Measurements from ENCODE around the gene CBX8.

CBX8 gene

GRCh38 chr17:79795795-79796443 is 958 bp downstream of the CBX8 start:
- DNase-seq = no peak

GRCh38 chr17:79794659-79795511 is 2.0 kb downstream of the CBX8 start:
- no peak for DNase-seq

- no peak for DNase-seq
Observed at GRCh38 chr17:79793924-79794304, 3.0 kb downstream of the CBX8 start.

DNA sequence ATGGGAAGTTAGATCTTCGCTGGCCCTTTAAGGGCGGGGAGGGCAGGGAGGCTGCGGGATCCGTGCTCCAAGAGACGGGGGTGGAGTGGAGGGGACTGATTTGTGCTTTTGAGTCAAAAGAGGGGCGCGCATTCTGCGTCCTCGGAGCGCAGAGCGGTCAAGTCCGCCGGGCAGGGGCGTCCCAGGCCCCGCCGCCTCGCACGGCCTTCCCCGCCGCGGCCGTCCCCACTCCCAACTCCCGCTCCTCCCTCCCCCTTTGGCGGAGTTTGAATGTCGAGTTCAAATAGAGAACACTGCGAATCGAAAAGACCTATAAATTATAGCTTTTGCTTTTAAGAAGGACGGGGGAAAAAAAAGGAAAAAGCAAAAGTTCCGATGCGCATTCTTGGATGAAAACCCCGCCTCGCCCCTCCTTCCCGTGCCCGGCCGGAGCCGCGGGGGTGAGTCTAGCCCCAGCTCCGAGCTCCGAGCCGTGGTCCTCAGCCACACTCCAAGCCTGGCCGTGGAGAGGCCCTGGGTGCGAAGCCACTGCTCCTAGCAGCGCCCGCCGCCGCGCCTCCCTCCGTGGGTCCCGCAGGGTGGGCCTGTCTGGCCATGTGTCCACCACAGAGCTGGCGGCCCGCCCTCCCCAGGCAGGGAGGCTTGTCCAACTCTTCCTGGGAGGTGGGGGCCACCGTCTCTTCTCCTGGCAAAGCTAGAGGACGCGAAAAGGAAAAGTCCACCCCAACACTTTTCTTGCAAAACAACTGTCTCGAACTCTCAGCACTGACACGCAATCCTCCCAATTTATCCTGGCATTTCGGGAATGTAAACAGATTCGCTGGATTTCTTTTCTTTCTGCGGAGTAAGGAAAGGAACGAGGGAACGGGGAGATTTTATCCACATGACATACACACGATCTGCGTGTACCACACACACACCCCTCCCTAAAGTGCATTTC is 3.6 kb downstream of the CBX8 start:
- DNase-seq = no peak

GRCh38 chr17:79792341-79792871 is 4.5 kb downstream of the CBX8 start:
- no peak for DNase-seq

DNA sequence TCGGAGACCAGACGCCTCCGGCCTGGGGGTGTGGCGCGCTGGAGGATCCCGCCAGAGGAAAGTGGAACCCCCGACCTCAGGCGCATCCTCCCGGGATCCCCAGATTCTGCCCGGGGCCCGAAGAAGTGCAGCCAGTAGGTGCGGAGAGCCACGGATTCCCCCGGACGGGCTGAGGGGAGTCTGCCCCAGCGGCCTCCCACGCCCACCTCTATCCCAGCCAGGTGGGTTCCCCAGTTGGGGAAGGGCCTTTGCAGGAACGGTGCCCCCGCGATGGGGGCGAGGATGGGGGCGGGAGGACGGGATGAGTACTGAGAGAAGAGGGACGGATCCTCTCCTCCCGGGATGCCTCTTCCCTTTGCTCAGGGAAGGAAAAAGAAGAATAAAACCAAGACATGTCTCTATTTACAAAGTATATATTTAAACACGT is 5.1 kb downstream of the CBX8 start:
- DNase-seq = no peak

GRCh38 chr17:79790805-79791734 is 5.8 kb downstream of the CBX8 start:
- DNase-seq = peak in 1 of 58 donors; percentile 8

GRCh38 chr17:79789943-79790804 is 6.7 kb downstream of the CBX8 start:
- peak in 9 of 58 donors; percentile 13 to 39 (median 26) for DNase-seq

DNA sequence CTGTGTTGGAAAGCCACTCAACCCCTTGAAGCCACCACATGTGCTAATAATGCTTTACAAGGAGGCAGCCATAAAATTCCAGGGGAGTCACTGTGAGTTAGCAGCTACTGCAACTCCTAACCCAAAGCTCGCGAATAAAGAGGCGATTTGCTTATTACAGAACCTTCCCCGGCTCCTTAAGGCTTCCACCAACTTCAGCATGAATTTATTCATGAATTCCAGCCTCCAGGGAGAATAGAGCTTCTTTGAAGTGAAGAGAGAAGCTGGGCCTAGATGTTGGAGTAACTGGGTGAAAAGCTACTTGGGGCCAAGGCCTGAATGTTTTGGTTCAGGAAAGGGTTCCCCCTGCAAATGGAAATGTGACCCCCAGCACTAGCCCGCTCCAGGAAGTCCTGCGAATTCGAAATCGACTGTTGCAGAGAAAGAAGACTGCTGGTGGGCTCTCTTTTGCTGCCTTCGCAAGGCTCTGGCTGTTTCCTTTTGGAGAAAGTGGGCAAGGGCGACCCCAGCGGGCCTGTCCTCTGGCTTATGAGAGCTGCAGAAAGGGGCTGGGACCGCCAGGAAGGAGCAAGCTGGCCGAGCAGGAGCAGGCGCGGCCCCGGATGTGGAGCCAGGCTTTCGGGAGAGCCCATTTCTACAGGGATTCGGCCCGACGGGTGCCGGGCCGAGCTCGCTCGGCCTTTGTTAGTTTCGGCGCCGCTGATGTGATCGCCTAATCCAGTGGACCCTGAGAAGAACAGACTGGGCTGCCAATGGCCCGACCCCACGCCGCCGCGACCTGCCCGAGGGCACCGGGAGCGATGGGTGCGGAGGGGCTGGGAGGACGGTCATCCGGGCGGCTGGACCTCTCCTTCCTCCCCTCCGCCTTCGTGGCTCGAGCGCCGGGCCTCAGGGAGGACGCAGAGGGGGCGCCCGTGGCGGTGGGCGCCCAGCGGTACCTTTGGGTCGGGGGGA is 7.6 kb downstream of the CBX8 start:
- DNase-seq = no peak

- DNase-seq = no peak
Observed at GRCh38 chr17:79788455-79788854, 8.4 kb downstream of the CBX8 start.

DNA sequence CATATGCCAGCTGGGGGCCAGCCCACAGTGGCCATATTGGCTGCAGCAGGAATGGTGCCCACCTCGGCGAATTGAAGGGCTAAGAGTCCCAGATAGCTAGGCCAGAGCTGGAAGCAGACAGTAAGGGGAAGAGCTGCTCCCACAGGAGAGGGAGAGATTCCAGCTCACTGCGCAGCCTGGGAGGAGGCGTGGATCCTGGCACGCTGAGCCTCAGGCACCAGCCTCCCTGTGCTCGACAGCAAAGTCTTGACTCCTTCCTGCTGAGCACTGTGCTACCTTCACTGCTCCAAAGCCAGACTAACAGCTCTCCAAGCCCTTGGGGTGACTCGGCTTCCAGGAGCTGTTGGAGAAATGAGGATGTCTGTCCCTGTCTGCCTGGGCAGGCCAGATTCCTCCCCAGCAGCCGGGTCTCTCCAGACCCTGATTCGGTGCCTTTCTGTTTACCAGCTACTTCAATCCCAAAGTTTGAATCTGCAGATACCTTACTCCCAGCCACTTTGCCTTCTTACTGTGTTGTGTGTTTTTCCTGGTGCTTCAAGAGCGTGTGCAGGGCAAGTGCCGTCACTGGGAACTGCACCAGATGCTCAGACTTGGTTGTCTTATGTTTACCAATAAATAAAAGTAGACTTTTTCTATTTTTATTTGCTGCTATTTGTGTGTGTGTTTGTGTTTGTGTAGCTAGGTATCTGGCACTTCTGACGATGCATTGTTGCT is 9.8 kb downstream of the CBX8 start:
- no peak for DNase-seq

- no peak for DNase-seq
Observed at GRCh38 chr17:79785900-79786810, 10.7 kb downstream of the CBX8 start.

DNA sequence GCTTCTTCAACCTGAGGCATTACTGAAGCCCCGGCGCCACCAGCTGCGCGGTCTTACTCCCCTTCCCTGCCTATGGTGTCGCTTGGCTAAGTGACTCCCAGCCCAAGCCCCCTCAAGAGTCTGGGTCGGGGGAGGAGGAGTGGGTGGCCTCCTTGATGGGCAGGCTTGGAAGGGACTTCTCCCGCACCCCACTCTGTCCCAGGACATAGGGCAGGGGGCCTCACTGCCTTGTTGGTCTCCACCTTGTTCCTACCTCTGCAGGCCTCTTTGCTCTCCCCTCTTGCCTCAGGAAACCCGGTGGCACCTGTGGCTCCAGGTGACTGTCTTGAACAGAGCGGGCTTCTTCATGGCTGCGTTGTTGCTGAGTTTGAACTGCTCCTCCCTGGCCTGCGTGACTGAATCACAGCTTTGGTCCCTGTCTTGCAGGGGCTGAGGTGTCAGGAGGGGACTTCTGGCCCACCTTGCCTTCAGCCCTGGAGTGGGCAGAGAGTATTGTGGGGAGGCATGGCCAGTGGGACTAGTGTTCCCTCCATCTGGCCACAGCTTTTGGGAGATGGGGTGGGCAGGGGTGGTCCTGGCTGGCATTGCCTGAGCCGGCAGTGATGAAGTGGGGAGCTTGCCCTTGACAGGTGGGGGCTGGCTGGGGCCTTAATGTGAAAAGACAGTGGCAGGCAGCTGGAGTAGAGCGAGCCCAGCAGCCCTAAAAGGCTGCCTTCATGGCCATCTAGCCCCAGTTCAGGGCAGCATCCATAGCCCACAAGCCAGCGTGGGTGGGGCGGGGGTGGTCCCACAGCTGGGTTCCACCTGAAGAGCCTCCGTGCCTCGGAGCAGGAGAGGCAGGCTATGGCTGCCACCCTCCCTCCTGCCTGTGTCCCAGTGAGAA is 11.6 kb downstream of the CBX8 start:
- DNase-seq = no peak

DNA sequence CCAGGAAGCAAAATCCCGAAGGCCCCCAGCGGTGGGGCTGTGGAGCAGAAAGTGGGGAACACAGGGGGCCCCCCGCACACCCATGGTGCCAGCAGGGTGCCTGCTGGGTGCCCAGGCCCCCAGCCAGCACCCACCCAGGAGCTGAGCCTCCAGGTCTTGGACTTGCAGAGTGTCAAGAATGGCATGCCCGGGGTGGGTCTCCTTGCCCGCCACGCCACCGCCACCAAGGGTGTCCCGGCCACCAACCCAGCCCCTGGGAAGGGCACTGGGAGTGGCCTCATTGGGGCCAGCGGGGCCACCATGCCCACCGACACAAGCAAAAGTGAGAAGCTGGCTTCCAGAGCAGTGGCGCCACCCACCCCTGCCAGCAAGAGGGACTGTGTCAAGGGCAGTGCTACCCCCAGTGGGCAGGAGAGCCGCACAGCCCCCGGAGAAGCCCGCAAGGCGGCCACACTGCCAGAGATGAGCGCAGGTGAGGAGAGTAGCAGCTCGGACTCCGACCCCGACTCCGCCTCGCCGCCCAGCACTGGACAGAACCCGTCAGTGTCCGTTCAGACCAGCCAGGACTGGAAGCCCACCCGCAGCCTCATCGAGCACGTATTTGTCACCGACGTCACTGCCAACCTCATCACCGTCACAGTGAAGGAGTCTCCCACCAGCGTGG is 12.4 kb downstream of the CBX8 start:
- no peak for DNase-seq

- DNase-seq = no peak
Observed at GRCh38 chr17:79783891-79784290, 13.0 kb downstream of the CBX8 start.
